Karpas-422 (cell line): ENCODE measurements around the gene RTP3. TPM values are rescaled to one million over a fixed set of nuclear protein-coding genes. Genes with fewer than 3 reads are reported as not detected.
"Not testable (repeated sequence)": the region's sequence is repeated elsewhere in the genome, so short reads cannot be mapped to it uniquely, and the experiment has no call there.

ENCODE experiments used
- DNase-seq: peaks from one replicate; pipeline ENCODE4 v3.0.0-alpha.2; 2015
- H2AFZ ChIP-seq: fragments of 200-600 bp; sonication (generic); 2 replicates; pipeline ENCODE4 v1.6.1; 2014; ENCODE audit warnings: antibody characterized with exemption, low read length, mixed read lengths
- H3K27ac ChIP-seq: fragments of 200-600 bp; sonication (generic); 2 replicates; pipeline ENCODE4 v1.5.1; 2014; ENCODE audit warnings: mild to moderate bottlenecking, low read length, moderate library complexity
- H3K27me3 ChIP-seq: fragments of 200-600 bp; sonication (generic); 2 replicates; pipeline ENCODE4 v1.6.1; 2014; ENCODE audit warnings: low read length, mixed read lengths
- H3K36me3 ChIP-seq: fragments of 200-600 bp; sonication (generic); 2 replicates; pipeline ENCODE4 v1.6.1; 2014; ENCODE audit warnings: low read length, mixed read lengths; ENCODE audit not compliant: insufficient read depth
- H3K4me1 ChIP-seq: fragments of 200-600 bp; sonication (generic); 2 replicates; pipeline ENCODE4 v1.6.1; 2014; ENCODE audit warnings: mild to moderate bottlenecking, low read length, mixed read lengths
- H3K4me2 ChIP-seq: fragments of 200-600 bp; sonication (generic); 2 replicates; pipeline ENCODE4 v1.6.1; 2014; ENCODE audit warnings: low read length, low read depth, mild to moderate bottlenecking; ENCODE audit not compliant: poor library complexity, severe bottlenecking
- H3K4me3 ChIP-seq: fragments of 200-600 bp; sonication (generic); 2 replicates; pipeline ENCODE4 v1.5.1; 2014; ENCODE audit warnings: mild to moderate bottlenecking, antibody characterized with exemption, low read length, mixed read lengths
- H3K79me2 ChIP-seq: fragments of 200-600 bp; sonication (generic); 2 replicates; pipeline ENCODE4 v1.6.1; 2014; ENCODE audit warnings: mild to moderate bottlenecking, low read length, mixed read lengths
- H3K9ac ChIP-seq: fragments of 200-600 bp; sonication (generic); 2 replicates; pipeline ENCODE4 v1.6.0; 2014; ENCODE audit warnings: low read length
- H3K9me2 ChIP-seq: fragments of 200-600 bp; sonication (generic), shearing (Covaris generic); replicated peaks from 2 replicates; pipeline ENCODE4 v1.6.0; 2014; ENCODE audit warnings: mild to moderate bottlenecking, low read length, moderate library complexity; ENCODE audit not compliant: insufficient read depth
- H3K9me3 ChIP-seq: fragments of 300-700, 200-600 bp; sonication (generic); 2 replicates; pipeline ENCODE4 v1.6.1; 2014; ENCODE audit warnings: low read length, mixed read lengths
- H4K20me1 ChIP-seq: fragments of 200-600 bp; sonication (generic); 2 replicates; pipeline ENCODE4 v1.6.1; 2014; ENCODE audit warnings: mild to moderate bottlenecking, antibody characterized with exemption, low read length, low read depth; ENCODE audit not compliant: insufficient read depth
- total RNA-seq: library from RNA; depleted of rRNA; stranded (reverse); fragments of >200 nt; shearing (Covaris generic); gene quantifications from 2 replicates; pipeline ENCODE4 v1.2.3, GENCODE V29; 2014; ENCODE audit warnings: low replicate concordance

RTP3 gene
- total RNA-seq, 1 experiment from 2014 or later = not detected

DNA sequence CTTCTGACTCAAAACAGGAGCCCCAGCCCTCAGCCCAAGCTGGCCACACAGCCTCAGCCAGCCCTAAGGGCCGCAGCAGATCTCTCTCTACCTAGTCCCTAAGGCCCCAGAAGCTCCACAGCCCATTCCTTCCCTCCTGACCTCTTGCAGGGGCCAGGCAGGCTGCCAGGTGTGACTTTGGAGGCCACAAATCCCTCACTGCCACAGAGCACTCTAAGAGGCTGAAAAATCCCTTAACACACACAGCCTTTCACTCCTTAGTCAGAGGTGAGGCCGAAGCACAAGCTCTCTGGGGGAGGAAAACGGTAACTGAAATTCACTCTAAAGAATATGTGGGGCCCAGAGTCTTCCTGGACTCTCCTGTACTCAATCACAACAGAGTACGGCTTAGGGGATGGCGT, 45.0 kb downstream of the RTP3 start:
- H2AFZ ChIP-seq = no peak overlapping the region
- H4K20me1 ChIP-seq = peaks cover 7% of the 10 kb centered on the region; the same call in 1 of the 2 replicates
- 0 out of 2 replicates have a peak, but pooled peaks cover 3% of the 10 kb centered on the region for H3K27me3 ChIP-seq
- no peak overlapping the region for H3K4me3 ChIP-seq
- no peaks in the 10 kb centered on the region for H3K36me3 ChIP-seq
- no peak overlapping the region for H3K9ac ChIP-seq
- no peaks in the 10 kb centered on the region for H3K9me3 ChIP-seq
- H3K9me2 ChIP-seq = no peaks in the 10 kb centered on the region
- H3K79me2 ChIP-seq = no peaks in the 10 kb centered on the region
- H3K4me1 ChIP-seq = peaks cover 43% of the 10 kb centered on the region
- no peak overlapping the region for H3K27ac ChIP-seq
- H3K4me2 ChIP-seq = no peak overlapping the region
- no peak for DNase-seq

GRCh38 chr3:46544771-46545503, 47.2 kb downstream of the RTP3 start:
- Histone ChIP-seq H4K20me1 (peaks cover 5% of the 10 kb centered on the region; the same call in 1 of the 2 replicates), H3K4me2 (no peak overlapping the region)
- DNase-seq = no peak

DNA sequence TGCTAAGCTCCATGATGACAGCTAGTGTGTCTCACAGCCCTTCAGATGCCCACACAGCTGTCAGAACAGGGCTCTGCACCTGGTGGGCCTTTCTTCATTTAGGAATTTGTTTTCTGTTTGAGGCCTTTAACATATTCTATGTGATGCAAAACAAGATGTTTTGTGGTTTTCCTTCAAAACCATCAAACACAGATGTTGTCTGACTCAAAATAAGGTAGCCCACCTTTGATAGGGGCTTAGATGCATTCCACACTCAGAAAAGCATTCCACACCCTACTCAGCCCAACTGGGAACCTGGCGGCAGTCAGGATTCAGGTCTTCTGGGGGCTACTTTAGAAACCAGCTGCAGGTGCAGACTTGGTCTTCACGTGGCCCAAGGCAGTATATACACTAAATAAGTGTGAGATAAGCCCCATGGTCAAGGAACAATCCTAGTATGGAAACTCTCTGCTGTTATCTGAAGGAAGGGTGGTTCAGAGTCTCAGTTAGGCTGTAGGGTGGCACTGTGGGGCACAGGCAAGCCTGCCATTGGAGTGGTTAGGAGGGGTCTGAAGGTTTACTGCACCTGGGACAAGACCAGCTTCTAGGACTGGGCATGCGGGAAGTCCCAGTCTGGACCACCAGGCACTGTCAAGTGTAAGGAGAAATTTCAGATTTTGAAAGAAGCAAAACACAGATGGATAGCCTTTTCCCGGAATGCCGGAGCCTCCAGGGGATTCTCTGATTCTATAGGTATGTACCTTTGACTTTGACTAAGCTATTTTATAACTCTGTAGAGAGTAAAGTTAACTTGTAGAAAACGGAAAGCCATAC, 48.2 kb downstream of the RTP3 start:
- DNase-seq = no peak
- no peak overlapping the region for H2AFZ ChIP-seq

More at GRCh38 chr3:46544771-46545503, 47.2 kb downstream of the RTP3 start:
- H3K9ac ChIP-seq = no peak overlapping the region
- H3K9me3 ChIP-seq = no peaks in the 10 kb centered on the region
- H2AFZ ChIP-seq = no peak overlapping the region
- H3K27me3 ChIP-seq = no peaks in the 10 kb centered on the region
- no peaks in the 10 kb centered on the region for H3K79me2 ChIP-seq
- H3K27ac ChIP-seq = no peak overlapping the region
- H3K9me2 ChIP-seq = no peaks in the 10 kb centered on the region
- peaks cover 28% of the 10 kb centered on the region for H3K4me1 ChIP-seq
- no peak overlapping the region for H3K4me3 ChIP-seq
- no peaks in the 10 kb centered on the region for H3K36me3 ChIP-seq

DNA sequence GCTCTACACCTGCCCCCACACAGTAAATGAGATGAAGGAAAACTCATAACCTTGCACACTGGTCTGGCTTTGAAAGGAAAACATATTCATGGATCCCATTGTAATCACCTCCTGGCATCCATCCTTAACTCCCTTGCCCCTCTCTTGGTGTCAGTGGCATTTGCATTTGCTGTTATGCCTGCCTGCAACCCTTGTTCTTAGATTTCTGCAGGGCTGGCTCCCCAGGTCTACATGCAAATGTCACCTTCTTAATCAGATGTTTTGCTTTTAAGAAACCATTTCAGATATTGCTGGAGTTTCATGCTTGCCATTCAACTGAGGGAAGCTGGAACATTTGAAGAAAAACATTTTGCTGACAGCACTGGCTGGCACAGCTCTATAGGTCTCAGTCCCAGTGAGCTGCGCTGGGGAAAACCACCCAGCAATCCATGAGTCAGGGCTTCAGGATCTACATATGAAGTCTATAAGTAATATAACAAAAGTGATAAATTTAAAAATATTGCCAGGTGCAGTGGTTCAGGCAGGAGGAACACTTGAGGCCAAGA, 49.2 kb downstream of the RTP3 start:
- peaks cover 26% of the 10 kb centered on the region for H3K4me1 ChIP-seq
- no peaks in the 10 kb centered on the region for H3K36me3 ChIP-seq
- H3K79me2 ChIP-seq = no peaks in the 10 kb centered on the region
- H2AFZ ChIP-seq = no peak overlapping the region
- peaks cover 5% of the 10 kb centered on the region; the same call in 1 of the 2 replicates for H4K20me1 ChIP-seq
- no peaks in the 10 kb centered on the region for H3K27me3 ChIP-seq
- no peaks in the 10 kb centered on the region for H3K9me2 ChIP-seq
- no peak overlapping the region for H3K27ac ChIP-seq
- H3K9ac ChIP-seq = no peak overlapping the region
- H3K9me3 ChIP-seq = no peaks in the 10 kb centered on the region
- no peak overlapping the region for H3K4me3 ChIP-seq
- H3K4me2 ChIP-seq = peak overlapping the region; percentile 47
- peak; percentile 62 for DNase-seq

More for the DNA sequence above, 48.2 kb downstream of the RTP3 start:
- H4K20me1 ChIP-seq = peaks cover 5% of the 10 kb centered on the region; the same call in 1 of the 2 replicates
- no peak overlapping the region for H3K9ac ChIP-seq
- no peak overlapping the region for H3K4me2 ChIP-seq
- H3K9me3 ChIP-seq = no peaks in the 10 kb centered on the region
- no peaks in the 10 kb centered on the region for H3K27me3 ChIP-seq
- peaks cover 29% of the 10 kb centered on the region for H3K4me1 ChIP-seq
- no peak overlapping the region for H3K27ac ChIP-seq
- no peaks in the 10 kb centered on the region for H3K9me2 ChIP-seq
- H3K79me2 ChIP-seq = no peaks in the 10 kb centered on the region
- H3K36me3 ChIP-seq = no peaks in the 10 kb centered on the region
- no peak overlapping the region for H3K4me3 ChIP-seq

DNA sequence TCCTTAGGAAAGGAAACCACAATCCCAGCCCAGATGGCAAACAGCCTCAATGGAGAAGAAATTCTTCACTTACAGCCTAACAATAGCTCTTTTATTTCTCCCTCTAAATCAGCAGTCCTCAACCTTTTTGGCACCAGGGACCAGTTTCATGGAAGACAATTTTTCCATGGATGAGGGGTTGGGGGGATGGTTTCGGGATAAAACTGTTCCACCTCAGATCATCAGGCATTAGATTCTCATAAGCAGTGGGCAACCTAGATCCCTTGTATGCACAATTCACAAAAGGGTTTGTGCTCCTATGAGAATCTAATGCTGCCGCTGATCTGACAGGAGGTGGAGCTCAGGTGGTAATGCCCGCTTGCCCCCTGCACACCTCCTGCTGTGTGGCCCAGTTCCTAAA, 50.8 kb downstream of the RTP3 start:
- peaks cover 24% of the 10 kb centered on the region for H3K4me1 ChIP-seq
- not testable (repeated sequence) for H3K27me3 ChIP-seq, H3K9me2 ChIP-seq, H3K4me3 ChIP-seq, H3K4me2 ChIP-seq, H3K9me3 ChIP-seq, H4K20me1 ChIP-seq, H3K79me2 ChIP-seq, H3K27ac ChIP-seq, DNase-seq, H2AFZ ChIP-seq, H3K9ac ChIP-seq, H3K36me3 ChIP-seq

DNA sequence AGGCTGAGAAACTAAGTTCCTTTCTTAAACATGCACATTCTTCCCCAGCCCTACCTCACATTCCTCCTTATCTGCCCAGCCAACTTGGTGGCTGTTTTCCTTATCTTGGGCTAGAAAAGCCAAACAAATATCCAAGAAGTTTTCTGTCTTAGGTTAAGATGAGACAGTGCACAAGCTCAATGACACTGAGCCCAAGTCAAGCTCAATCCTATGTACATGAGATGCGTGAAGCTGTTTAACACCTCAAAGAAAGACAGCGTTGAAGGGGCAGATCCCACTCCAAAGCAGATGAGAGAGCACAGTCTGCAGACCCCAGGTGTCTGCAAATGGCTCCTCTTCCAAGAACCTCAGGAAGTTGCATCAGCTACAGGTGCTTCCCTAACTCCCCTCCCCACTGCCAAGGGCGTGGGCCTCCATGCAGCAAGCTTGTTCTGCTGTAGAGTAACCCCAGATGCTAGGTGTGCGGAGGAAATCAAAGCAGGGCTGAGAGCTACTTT, 51.7 kb downstream of the RTP3 start:
- H3K9ac ChIP-seq = no peak overlapping the region
- no peak overlapping the region for H3K27ac ChIP-seq
- no peaks in the 10 kb centered on the region for H3K9me2 ChIP-seq
- no peaks in the 10 kb centered on the region for H3K27me3 ChIP-seq
- H3K4me1 ChIP-seq = peaks cover 24% of the 10 kb centered on the region
- H3K4me2 ChIP-seq = no peak overlapping the region
- DNase-seq = no peak
- no peaks in the 10 kb centered on the region for H3K9me3 ChIP-seq
- H3K36me3 ChIP-seq = no peaks in the 10 kb centered on the region
- H3K79me2 ChIP-seq = no peaks in the 10 kb centered on the region
- no peak overlapping the region for H2AFZ ChIP-seq
- H3K4me3 ChIP-seq = no peak overlapping the region
- H4K20me1 ChIP-seq = peaks cover 5% of the 10 kb centered on the region; the same call in 1 of the 2 replicates

- H3K9ac ChIP-seq = no peak overlapping the region
- no peak overlapping the region for H2AFZ ChIP-seq
- no peaks in the 10 kb centered on the region for H3K9me2 ChIP-seq
- H3K9me3 ChIP-seq = no peaks in the 10 kb centered on the region
- DNase-seq = peak; percentile 44
- H3K4me2 ChIP-seq = no peak overlapping the region
- H3K27ac ChIP-seq = no peak overlapping the region
- H3K79me2 ChIP-seq = no peaks in the 10 kb centered on the region
- H3K4me3 ChIP-seq = no peak overlapping the region
- H3K4me1 ChIP-seq = peaks cover 24% of the 10 kb centered on the region
- H4K20me1 ChIP-seq = peaks cover 5% of the 10 kb centered on the region; the same call in 1 of the 2 replicates
- H3K27me3 ChIP-seq = no peaks in the 10 kb centered on the region
- no peaks in the 10 kb centered on the region for H3K36me3 ChIP-seq
Observed at GRCh38 chr3:46549989-46550388, 52.2 kb downstream of the RTP3 start.
